Endothelial cell of umbilical vein (primary cell): ENCODE measurements around the gene FGF22. TPM values are rescaled to one million over a fixed set of nuclear protein-coding genes. Genes with fewer than 3 reads are reported as not detected.

Experiments used
- BruUV-seq: library from RNA; stranded (reverse); fragments of 400-500 nt; replicated peaks from 2 replicates; lab custom pipeline; 2021; lab: Mats Ljungman, UMichigan
- CTCF ChIA-PET: fragments of 300-600, 350-600 bp; sonication (Branson Sonifier 250); formaldehyde crosslinking; loops from one replicate; lab custom pipeline; 2021; ENCODE audit warnings: antibody characterized with exemption, inconsistent platforms; lab: Charles Lee
- POLR2A ChIA-PET: fragments of 300-600, 350-600 bp; sonication (Branson Sonifier 250); formaldehyde crosslinking; loops from one replicate; lab custom pipeline; 2021; ENCODE audit warnings: antibody characterized with exemption, inconsistent platforms; lab: Charles Lee
- DNase-seq: peaks from one replicate; pipeline ENCODE4 v3.0.0-alpha.2; 2011; ENCODE audit warnings: low read depth, low spot score
- FAIRE-seq: peaks from 2 replicates; lab custom pipeline; 2011; peaks lifted over from hg19 to GRCh38; lab: Jason Lieb, UNC
- H2AFZ ChIP-seq: 2 replicates; pipeline ENCODE4 v1.6.0; 2012; ENCODE audit warnings: low read depth, low read length, control low read depth, inconsistent platforms
- H3K27ac ChIP-seq: 2 replicates; pipeline ENCODE4 v1.5.1; 2011; ENCODE audit warnings: low read depth, mild to moderate bottlenecking, control low read depth, low read length, moderate library complexity; ENCODE audit not compliant: insufficient read depth
- H3K27me3 ChIP-seq, 2 experiments: 2 replicates each; pipeline versions ENCODE4 v1.6.0 to v1.6.1; 2011; ENCODE audit warnings: low read length in 2 of 2, mixed read lengths in 1 of 2; ENCODE audit not compliant: control insufficient read depth in 2 of 2, insufficient read depth in 2 of 2
- H3K36me3 ChIP-seq, 2 experiments: 2 replicates in 1 of 2; 3 replicates in 1 of 2; pipeline ENCODE4 v1.5.1; 2011; ENCODE audit warnings: low read length in 2 of 2, mild to moderate bottlenecking in 1 of 2, moderate library complexity in 1 of 2; ENCODE audit not compliant: control insufficient read depth in 2 of 2, insufficient read depth in 2 of 2; ENCODE audit errors: extremely low read depth in 1 of 2
- H3K4me1 ChIP-seq: 3 replicates; pipeline ENCODE4 v1.5.1; 2011; ENCODE audit warnings: mild to moderate bottlenecking, low read length; ENCODE audit not compliant: control insufficient read depth, insufficient read depth; ENCODE audit errors: extremely low read depth
- H3K4me2 ChIP-seq: 2 replicates; pipeline ENCODE4 v1.6.1; 2011; ENCODE audit warnings: low read length, control low read depth, mixed read lengths; ENCODE audit not compliant: insufficient read depth
- H3K4me3 ChIP-seq, 3 experiments: fragments of 200-600 bp in 1 of 3; sonication (generic), shearing (Covaris generic) in 1 of 3; replicated peaks in 1 of 3; 2 replicates each; pipeline ENCODE4 v1.5.1; 2011 to 2016; ENCODE audit warnings: control low read depth in 3 of 3, low read length in 3 of 3, mild to moderate bottlenecking in 2 of 3, inconsistent platforms in 1 of 3, low read depth in 1 of 3, moderate library complexity in 1 of 3; ENCODE audit not compliant: insufficient read depth in 1 of 3
- H3K79me2 ChIP-seq: 2 replicates; pipeline ENCODE4 v1.6.0; 2012; ENCODE audit warnings: low read length, inconsistent platforms; ENCODE audit not compliant: control insufficient read depth, insufficient read depth
- H3K9ac ChIP-seq: replicated peaks from 2 replicates; pipeline ENCODE3; 2011; ENCODE audit warnings: low read length, control low read depth; ENCODE audit not compliant: insufficient read depth; ENCODE audit errors: extremely low read depth
- H3K9me1 ChIP-seq: replicated peaks from 3 replicates; pipeline ENCODE4 v1.6.0; 2011; ENCODE audit warnings: mild to moderate bottlenecking, low read length; ENCODE audit not compliant: control insufficient read depth, insufficient read depth; ENCODE audit errors: extremely low read depth
- H3K9me3 ChIP-seq: replicated peaks from 2 replicates; pipeline ENCODE4 v1.5.1; 2012; ENCODE audit warnings: low read length, inconsistent platforms; ENCODE audit not compliant: control insufficient read depth, insufficient read depth
- H4K20me1 ChIP-seq: replicated peaks from 2 replicates; pipeline ENCODE3; 2011; ENCODE audit warnings: mild to moderate bottlenecking, low read length; ENCODE audit not compliant: control insufficient read depth, insufficient read depth; ENCODE audit errors: extremely low read depth
- CTCF ChIP-seq, 2 donors: IDR thresholded peaks; 1 replicate in 1 of 2; 2 replicates in 1 of 2; pipeline ENCODE4 v1.5.1; 2011; ENCODE audit warnings: low read length in 2 of 2, mild to moderate bottlenecking in 2 of 2, moderate library complexity in 2 of 2, control low read depth in 1 of 2, inconsistent platforms in 1 of 2, low read depth in 1 of 2; ENCODE audit not compliant: insufficient read depth in 1 of 2; ENCODE audit errors: extremely low read depth in 1 of 2
- EZH2 ChIP-seq: IDR thresholded peaks from 2 replicates; pipeline ENCODE4 v1.6.1; 2012; ENCODE audit warnings: borderline replicate concordance, low read depth, mild to moderate bottlenecking, moderate library complexity, low read length, inconsistent platforms; ENCODE audit not compliant: severe bottlenecking
- FOS ChIP-seq: IDR thresholded peaks from 2 replicates; pipeline ENCODE4 v1.6.1; 2011; ENCODE audit warnings: mild to moderate bottlenecking, low read length, moderate library complexity, borderline replicate concordance; ENCODE audit not compliant: insufficient read depth
- JUN ChIP-seq: IDR thresholded peaks from 2 replicates; pipeline ENCODE4 v1.6.1; 2011; ENCODE audit warnings: borderline replicate concordance, low read depth; ENCODE audit not compliant: insufficient read length, insufficient read depth
- MYC ChIP-seq: IDR thresholded peaks from one replicate; pipeline ENCODE4 v1.6.1; 2011; ENCODE audit warnings: mild to moderate bottlenecking, low read depth, low read length
- POLR2AphosphoS5 ChIP-seq: IDR thresholded peaks from 2 replicates; pipeline ENCODE4 v1.6.1; 2012; ENCODE audit warnings: low read depth, mild to moderate bottlenecking, control low read depth, low read length, moderate library complexity; ENCODE audit not compliant: insufficient read depth
- dilution Hi-C: fragments of 300-500 bp; cut with MboI; formaldehyde crosslinking; loops from one replicate; pipeline ENCODE4 v1.15.0; 2019; ENCODE audit warnings: low sequenced_read_pairs; ENCODE audit not compliant: extremely low pct_ligation_motif_present
- intact Hi-C: fragments of 100-400 bp; cut with micrococcal nuclease; formaldehyde crosslinking; loops from one replicate; pipeline ENCODE4 v1.10.0; 2022
- polyA plus RNA-seq, 4 experiments: library from polyadenylated mRNA; depleted of rRNA in 3 of 4; stranded (reverse) in 3 of 4; unstranded in 1 of 4; fragments of >200 nt; gene quantifications; 2 replicates each; pipeline versions ENCODE4 v1.2.1 to v1.2.3, GENCODE V29; 2011 to 2012; ENCODE audit warnings: missing spikeins in 1 of 4
- total RNA-seq: library from RNA; stranded (reverse); gene quantifications from 2 replicates; pipeline ENCODE4 v1.2.3, GENCODE V29; 2021

Gene FGF22
- total and polyA plus RNA-seq, 2 donors (not counting 3 experiments of a cell fraction or from before 2014, with no cell fraction given): 0.07 TPM; not detected in 1

DNA sequence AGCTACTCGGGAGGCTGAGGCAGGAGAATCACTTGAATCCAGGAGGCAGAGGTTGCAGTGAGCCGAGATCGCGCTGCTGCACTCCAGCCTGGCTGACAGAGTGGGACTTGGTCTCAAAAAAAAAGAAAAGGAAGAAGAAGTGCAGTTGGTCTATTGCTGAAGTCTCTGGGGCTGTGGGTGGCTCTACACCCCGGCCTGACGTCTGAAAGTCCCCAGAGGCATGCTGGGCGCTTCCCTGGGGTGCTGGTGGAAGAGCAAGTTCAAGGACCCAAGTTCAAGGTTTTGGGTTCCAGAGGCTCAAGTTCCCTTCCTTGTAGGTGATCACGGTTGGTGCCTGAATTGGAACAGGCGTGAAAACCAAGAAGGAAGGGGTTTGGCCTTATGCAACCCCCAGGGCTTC, 46.2 kb upstream of the FGF22 start:
- intact Hi-C loops (no loop called here), dilution Hi-C loops (no loop called here)
- H3K4me3 ChIP-seq: no peak overlapping the region
- peaks cover 10 to 12% of the 10 kb centered on the region in 2 experiments for H3K27me3 ChIP-seq
- no peak for TF ChIP-seq CTCF (IDR thresholded peaks at IDR 0.05; ENCODE audit: extremely low read depth in 1 of 2, insufficient read depth in 1 of 2, low read depth in 1 of 2, low read length in 2 of 2)
- no peak for TF ChIP-seq FOS
- TF ChIP-seq MYC: no peak
- no peak for TF ChIP-seq POLR2AphosphoS5
- TF ChIP-seq EZH2: no peak
- FAIRE-seq (no peak), DNase-seq (no peak)
- no peak overlapping the region for H3K9ac ChIP-seq
- H3K9me3 ChIP-seq: no peaks in the 10 kb centered on the region
- H3K4me1 ChIP-seq: no peaks in the 10 kb centered on the region
- no TSS peak for BruUV-seq
- no peaks in the 10 kb centered on the region for H4K20me1 ChIP-seq
- no peaks in the 10 kb centered on the region for H3K36me3 ChIP-seq
- no peak overlapping the region for H2AFZ ChIP-seq
- ChIA-PET CTCF (no interaction called here), POLR2A (no interaction called here)
- H3K27ac ChIP-seq: no peak overlapping the region
- H3K79me2 ChIP-seq: no peaks in the 10 kb centered on the region
- H3K9me1 ChIP-seq: no peaks in the 10 kb centered on the region
- no peak overlapping the region for H3K4me2 ChIP-seq

- H3K9me1 ChIP-seq: no peaks in the 10 kb centered on the region
- H3K27ac ChIP-seq: no peak overlapping the region
- dilution Hi-C loops (no loop called here), intact Hi-C loops (no loop called here)
- FAIRE-seq: no peak
- BruUV-seq: no TSS peak
- H3K9me3 ChIP-seq: no peaks in the 10 kb centered on the region
- no peak for TF ChIP-seq JUN
- CTCF ChIA-PET: no interaction called here
- no peaks in the 10 kb centered on the region for H3K4me1 ChIP-seq
- H3K36me3 ChIP-seq: no peaks in the 10 kb centered on the region
- POLR2A ChIA-PET: no interaction called here
- H3K79me2 ChIP-seq: no peaks in the 10 kb centered on the region
- no peak overlapping the region for H2AFZ ChIP-seq
- no peak overlapping the region for H3K9ac ChIP-seq
- no peak overlapping the region for H3K4me3 ChIP-seq
- no peak for DNase-seq
- H4K20me1 ChIP-seq: no peaks in the 10 kb centered on the region
- no peak overlapping the region for H3K4me2 ChIP-seq
- peaks cover 2 to 5% of the 10 kb centered on the region in 2 experiments for H3K27me3 ChIP-seq
Observed at GRCh38 chr19:594265-594870, 45.3 kb upstream of the FGF22 start.
